SH-SY5Y (cell line): ENCODE data around the gene JMJD4.

ENCODE experiments used
- GATA2 ChIP-seq: IDR thresholded peaks from 2 replicates; pipeline ENCODE4 v1.6.1; 2011; ENCODE audit warnings: mild to moderate bottlenecking, low read depth, low read length
- GATA3 ChIP-seq: IDR thresholded peaks from 2 replicates; pipeline ENCODE4 v1.6.1; 2011; ENCODE audit warnings: low read depth, mild to moderate bottlenecking, low read length, moderate library complexity

DNA sequence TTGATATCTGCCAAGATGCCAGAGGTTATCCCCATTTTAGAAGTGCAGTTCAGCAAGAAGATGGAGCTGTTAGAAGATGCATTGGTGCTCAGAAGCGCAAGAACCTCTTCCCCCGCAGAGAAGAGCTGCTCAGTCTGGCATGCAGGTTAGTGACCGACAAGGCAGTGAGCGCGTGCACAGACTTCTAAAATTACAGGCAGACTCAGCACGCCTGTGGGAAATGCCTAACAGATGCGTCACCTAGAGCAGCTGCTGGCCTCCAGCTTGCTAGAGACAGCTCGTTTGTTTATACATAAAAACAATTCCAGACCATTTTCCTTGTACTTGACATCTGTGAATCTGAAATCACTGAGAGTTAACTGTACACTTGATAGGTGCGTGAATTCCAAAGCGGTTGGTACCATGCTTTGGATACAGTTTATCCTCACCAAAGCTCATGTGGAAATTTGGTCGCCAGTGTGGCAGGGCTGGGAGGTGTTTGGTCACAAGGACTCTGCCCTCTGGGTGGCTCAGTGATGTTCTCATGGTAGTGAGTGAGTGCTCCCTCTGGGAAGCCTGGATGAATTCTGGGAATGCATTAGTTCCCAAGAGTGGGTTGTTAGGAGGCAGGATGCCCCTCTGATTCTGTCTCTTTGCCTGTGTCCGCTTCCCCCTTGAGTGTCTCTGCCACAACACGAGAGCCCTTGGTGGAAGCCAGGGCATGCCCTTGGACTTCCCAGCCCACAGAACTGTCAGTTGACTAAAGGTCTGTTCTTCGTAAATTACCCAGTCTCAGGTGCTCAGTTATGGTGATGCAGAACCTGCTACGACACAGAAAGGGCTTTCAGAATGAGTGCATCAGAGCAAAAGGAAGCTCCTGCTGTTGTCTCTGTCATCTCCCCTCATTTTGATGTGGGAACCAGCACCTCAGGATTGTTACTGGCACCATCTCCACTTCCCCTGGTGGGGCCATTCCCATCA lies 24.5 kb upstream of the JMJD4 start:
- TF ChIP-seq GATA3 (no peak), GATA2 (no peak)
